HG03097 (cell line): ENCODE results near the gene TMOD1.
A peak's percentile ranks its signal among the peaks of the same experiment; 100 is the strongest.
"Not testable (repeated sequence)": the region's sequence is repeated elsewhere in the genome, so short reads cannot be mapped to it uniquely, and the experiment has no call there.

ENCODE experiments used
- ATAC-seq: cut with Tn5 transposase; IDR thresholded peaks from one replicate; pipeline ENCODE4 v1.9.1; 2021; ENCODE audit not compliant: unreplicated experiment, low FRiP score

TMOD1 gene

DNA sequence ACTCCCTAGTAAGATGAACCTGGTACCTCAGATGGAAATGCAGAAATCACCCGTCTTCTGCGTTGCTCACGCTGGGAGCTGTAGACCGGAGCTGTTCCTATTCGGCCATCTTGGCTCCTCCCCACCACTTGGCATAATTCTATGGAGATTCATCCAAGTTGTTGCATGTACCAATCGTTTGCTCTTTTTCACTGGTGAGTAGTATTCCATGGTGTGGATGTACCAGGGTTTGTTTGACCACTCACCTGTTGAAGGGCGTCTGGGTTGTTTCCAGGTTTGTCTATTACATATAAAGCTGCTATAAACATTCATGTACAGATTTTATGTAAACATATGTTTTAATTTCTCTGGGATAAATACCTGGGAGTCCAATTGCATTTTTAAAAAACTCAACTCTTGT is 85.4 kb downstream of the TMOD1 start:
- ATAC-seq = not testable (repeated sequence)

- no peak for ATAC-seq
Measured at GRCh38 chr9:97591535-97591934, 90.1 kb downstream of the TMOD1 start.

DNA sequence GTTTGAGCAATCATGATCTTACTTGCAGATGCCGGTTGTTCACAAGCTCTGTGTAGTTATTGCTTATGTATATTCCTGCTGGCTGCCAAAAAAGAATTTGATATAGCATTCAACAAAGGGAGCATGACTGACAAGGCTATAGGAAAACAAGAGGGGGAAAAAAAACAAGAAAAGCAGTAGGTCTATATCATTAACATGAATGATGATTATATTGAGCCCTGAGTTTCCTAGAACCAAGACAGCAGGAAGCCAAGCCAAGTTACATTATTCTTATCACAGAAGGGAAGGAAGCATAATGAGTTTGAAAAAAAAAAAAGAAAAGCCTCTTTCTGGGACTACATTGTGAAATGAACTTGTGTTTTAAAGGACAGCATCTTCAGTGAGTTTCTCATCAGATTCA is 90.7 kb downstream of the TMOD1 start:
- ATAC-seq = no peak

GRCh38 chr9:97593960-97594359 is 92.5 kb downstream of the TMOD1 start:
- no peak for ATAC-seq

- ATAC-seq = no peak
Measured at GRCh38 chr9:97594381-97594921, 93.0 kb downstream of the TMOD1 start.

GRCh38 chr9:97596906-97597305 is 95.4 kb downstream of the TMOD1 start:
- no peak for ATAC-seq

DNA sequence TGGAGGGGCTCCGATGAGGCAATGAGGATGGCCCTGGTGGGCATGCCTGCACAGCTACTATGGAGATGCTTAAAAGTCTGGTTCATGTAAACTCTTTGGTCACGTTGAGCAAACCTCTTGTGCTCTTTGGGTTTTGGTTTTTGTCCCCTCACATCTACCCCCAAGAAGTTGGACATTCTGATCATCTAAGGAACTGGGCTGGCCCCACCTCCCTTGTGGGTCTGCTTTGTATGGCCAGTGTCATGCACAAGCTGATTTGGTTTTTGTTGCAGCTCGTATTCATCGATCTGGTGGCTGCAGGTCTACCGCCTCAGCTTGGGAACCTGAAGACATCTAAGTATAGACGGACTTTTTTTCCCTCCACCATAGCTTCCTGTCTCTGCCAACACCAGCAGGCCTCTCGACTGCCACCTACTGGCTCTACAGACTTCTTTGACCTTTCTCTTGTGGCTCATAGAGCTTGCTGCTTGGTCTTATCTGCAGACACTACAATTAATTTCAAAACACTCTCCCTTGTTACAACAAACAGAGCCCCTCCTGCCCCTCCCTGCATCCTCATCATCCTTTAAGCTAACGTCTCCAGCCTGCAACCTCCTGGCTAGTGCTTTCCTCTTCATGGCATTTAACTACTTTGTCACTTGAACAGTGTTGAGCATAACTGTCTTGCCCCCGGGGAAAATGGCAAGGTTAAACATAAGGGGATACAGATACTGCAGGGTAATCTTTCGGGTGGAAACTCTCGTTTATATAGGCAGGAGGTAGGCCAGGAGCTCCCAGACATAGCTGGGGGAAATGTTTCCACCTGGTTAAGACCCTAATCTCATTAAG is 97.2 kb downstream of the TMOD1 start:
- peak; percentile 74 for ATAC-seq

- ATAC-seq = no peak
Measured at GRCh38 chr9:97599314-97599846, 97.9 kb downstream of the TMOD1 start.

DNA sequence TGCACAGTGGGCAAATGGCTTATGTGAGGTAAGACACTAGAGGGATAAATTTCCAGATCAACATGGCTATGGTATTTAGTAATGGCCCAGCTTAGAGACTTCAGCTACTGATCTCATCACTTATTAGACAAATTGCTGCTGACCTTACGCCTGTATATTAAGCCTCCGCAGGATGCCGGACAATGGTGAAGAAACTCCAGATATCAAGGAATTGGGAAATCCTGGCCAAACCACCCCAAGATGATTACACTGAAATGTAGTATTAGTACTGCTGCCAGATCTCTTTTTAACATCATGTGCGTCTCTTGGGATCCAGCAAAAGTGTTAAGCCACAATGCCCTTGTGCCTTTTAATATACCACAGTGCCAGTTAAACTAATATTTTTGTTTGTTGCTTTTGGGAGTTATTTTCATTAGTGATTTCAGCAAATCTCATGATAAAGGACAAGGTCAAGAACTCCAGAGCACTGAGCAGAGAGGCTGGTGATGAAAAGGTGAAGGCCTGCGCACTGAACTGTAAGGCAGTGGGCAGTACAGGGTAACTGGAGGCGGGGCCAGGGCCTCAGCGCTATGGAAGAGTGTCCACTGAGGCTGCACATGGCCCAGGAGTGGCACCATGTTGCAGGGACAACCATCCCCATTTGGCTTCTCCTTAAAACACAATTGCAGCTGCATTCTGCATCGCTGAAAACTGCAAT is 99.2 kb downstream of the TMOD1 start:
- ATAC-seq = no peak

- ATAC-seq = no peak
Measured at GRCh38 chr9:97601228-97601898, 99.9 kb downstream of the TMOD1 start.

DNA sequence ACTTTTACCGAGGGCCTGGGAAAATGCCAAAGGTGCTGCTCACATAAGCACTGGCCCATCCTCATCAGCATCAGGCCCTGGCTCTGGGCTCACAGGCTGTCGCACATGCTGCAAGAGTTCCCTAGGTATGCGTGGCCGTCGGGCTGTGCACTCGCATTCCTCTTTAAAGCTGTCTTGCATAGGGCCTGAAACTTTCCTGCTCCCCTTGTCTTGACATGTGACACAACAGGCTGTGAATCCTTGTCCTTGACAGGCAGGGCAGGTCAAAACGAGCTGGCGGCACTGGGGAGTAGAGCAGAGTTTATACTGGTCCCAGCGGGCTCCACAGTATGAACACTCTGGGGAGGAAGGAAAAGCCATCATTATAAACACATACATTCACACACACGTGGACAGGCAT is 101.0 kb downstream of the TMOD1 start:
- no peak for ATAC-seq

DNA sequence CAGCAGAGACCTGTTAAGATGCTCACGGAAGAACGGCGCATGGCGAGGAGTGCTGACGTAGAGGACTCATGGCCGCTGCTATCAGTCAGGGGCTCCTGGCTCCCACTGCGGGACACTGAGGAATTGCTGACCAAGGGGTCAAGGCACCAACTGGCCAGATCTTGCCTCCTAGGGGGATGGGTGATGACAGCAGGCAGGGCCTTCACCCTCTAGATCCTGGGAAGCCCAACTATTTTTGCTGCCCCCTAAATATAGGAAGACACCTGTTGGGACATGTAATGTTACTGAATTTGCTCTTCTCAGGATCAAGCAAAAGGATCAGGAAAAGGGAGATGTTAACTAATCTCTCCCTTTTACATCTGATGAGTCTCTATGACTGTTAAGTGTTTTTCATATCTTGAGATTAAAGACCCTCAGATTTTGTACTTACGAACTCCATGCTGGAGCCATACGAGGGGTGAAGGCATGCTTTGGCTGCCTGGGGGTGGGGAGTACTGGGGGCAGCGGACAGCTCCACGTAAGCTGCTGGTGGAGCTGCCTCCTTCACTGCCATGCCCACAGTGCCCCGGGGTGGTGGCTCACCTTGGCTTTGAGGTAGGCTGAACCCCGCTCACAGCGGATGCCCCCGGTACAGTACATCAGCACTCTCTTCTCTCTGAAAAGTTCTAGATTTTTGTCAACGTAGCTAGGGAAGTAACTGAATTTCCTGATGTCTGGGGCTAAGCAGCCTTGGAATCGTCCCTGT is 103.6 kb downstream of the TMOD1 start:
- ATAC-seq = no peak

DNA sequence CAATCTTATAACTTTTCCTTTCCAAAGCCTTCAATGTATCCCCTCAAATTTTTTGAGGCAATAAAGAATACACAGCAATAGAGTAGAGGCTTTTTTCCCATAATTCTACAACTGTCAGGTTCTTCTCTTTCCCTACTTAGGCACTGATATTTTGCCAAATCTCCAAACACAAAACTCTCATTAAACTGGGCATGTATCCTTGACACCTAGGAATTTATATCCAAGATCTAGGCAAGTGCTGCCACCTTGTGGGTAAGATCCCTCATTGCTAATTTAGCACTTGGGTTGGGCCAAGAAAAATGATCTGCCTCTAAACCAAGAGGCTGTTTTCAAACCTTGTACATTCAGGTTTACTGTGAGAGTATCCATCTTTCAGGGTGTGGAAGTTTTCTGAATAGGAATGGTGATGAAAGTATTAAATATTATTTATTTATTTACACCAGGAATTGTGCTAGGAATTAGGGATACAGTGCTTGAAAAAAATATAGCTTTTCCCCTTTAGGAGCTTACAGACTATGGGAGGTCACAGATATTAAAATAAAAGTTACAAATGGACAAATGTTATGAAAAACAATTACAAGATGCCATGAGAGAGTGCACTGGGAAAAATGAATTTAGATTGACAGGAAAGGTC is 114.1 kb downstream of the TMOD1 start:
- ATAC-seq = no peak

GRCh38 chr9:97617939-97618416 is 116.5 kb downstream of the TMOD1 start:
- no peak for ATAC-seq

GRCh38 chr9:97620063-97620462 is 118.6 kb downstream of the TMOD1 start:
- not testable (repeated sequence) for ATAC-seq

- not testable (repeated sequence) for ATAC-seq
Measured at GRCh38 chr9:97622483-97622882, 121.0 kb downstream of the TMOD1 start.

- ATAC-seq = no peak
Measured at GRCh38 chr9:97623946-97624345, 122.5 kb downstream of the TMOD1 start.

- ATAC-seq = no peak
Measured at GRCh38 chr9:97625620-97626019, 124.2 kb downstream of the TMOD1 start.

GRCh38 chr9:97627624-97628023 is 126.2 kb downstream of the TMOD1 start:
- no peak for ATAC-seq

- ATAC-seq = no peak
Measured at GRCh38 chr9:97628668-97629067, 127.2 kb downstream of the TMOD1 start.
